ENCODE data around the gene GPN3.
"Not testable (repeated sequence)": the region's sequence is repeated elsewhere in the genome, so short reads cannot be mapped to it uniquely, and the experiment has no call there.

The GPN3 gene

GRCh38 chr12:110436231-110436630 lies 31.8 kb downstream of the GPN3 start:
- DNase-seq (ENCODE audit: low spot score) = no peak
- TF ChIP-seq CTCF (IDR thresholded peaks at IDR 0.05; ENCODE audit: extremely low read depth, missing control alignments) = no peak

GRCh38 chr12:110431957-110432587 lies 36.0 kb downstream of the GPN3 start:
- DNase-seq (ENCODE audit: low spot score) = no peak
- no peak for TF ChIP-seq CTCF (IDR thresholded peaks at IDR 0.05; ENCODE audit: extremely low read depth, missing control alignments)

- not testable (repeated sequence) for DNase-seq (ENCODE audit: low spot score)
These were observed 38.4 kb downstream of the GPN3 start for GRCh38 chr12:110429676-110430075.

GRCh38 chr12:110426406-110426805 lies 41.7 kb downstream of the GPN3 start:
- TF ChIP-seq CTCF (IDR thresholded peaks at IDR 0.05; ENCODE audit: extremely low read depth, missing control alignments) = no peak

GRCh38 chr12:110424237-110424636 lies 43.8 kb downstream of the GPN3 start:
- no peak for TF ChIP-seq CTCF (IDR thresholded peaks at IDR 0.05; ENCODE audit: extremely low read depth, missing control alignments)
- no peak for DNase-seq (ENCODE audit: low spot score)

More at GRCh38 chr12:110426406-110426805, 41.7 kb downstream of the GPN3 start:
- no peak for DNase-seq (ENCODE audit: low spot score)

- DNase-seq (ENCODE audit: low spot score) = no peak
- TF ChIP-seq CTCF (IDR thresholded peaks at IDR 0.05; ENCODE audit: extremely low read depth, missing control alignments) = no peak
These were observed 46.4 kb downstream of the GPN3 start for GRCh38 chr12:110421701-110422100.

- DNase-seq (ENCODE audit: low spot score) = no peak
- no peak for TF ChIP-seq CTCF (IDR thresholded peaks at IDR 0.05; ENCODE audit: extremely low read depth, missing control alignments)
These were observed 46.8 kb downstream of the GPN3 start for GRCh38 chr12:110421159-110421661.

- DNase-seq (ENCODE audit: low spot score) = not testable (repeated sequence)
These were observed 47.4 kb downstream of the GPN3 start for GRCh38 chr12:110420644-110421043.

- not testable (repeated sequence) for DNase-seq (ENCODE audit: low spot score)
These were observed 50.9 kb downstream of the GPN3 start for GRCh38 chr12:110417113-110417512.

GRCh38 chr12:110410086-110410485 lies 58.0 kb downstream of the GPN3 start:
- not testable (repeated sequence) for DNase-seq (ENCODE audit: low spot score)

GRCh38 chr12:110405126-110405662 lies 62.9 kb downstream of the GPN3 start:
- DNase-seq (ENCODE audit: low spot score) = not testable (repeated sequence)
